DND-41 (cell line): ENCODE measurements around the gene PTPRN2.

Experiments used
- ATAC-seq: fragments of 200-7000 bp; cut with Tn5 transposase; 3 replicates; pipeline ENCODE4 v1.9.1; 2021; ENCODE audit warnings: low read depth; ENCODE audit not compliant: insufficient read depth
- DNase-seq: peaks from one replicate; pipeline ENCODE4 v3.0.0-alpha.2; 2020
- H2AFZ ChIP-seq: 2 replicates; pipeline ENCODE4 v1.6.0; 2012; ENCODE audit warnings: low read depth, low read length
- H3K27ac ChIP-seq: 2 replicates; pipeline ENCODE4 v1.5.1; 2012; ENCODE audit warnings: low read length, inconsistent platforms
- H3K27me3 ChIP-seq: fragments of 200-600 bp; sonication (generic); 2 replicates; pipeline ENCODE4 v1.6.0; 2012; ENCODE audit warnings: low read length, mild to moderate bottlenecking, inconsistent platforms; ENCODE audit not compliant: insufficient read depth, poor library complexity
- H3K36me3 ChIP-seq: 2 replicates; pipeline ENCODE4 v1.5.1; 2012; ENCODE audit warnings: low read length, inconsistent platforms; ENCODE audit not compliant: insufficient read depth
- H3K4me1 ChIP-seq: 2 replicates; pipeline ENCODE4 v1.5.1; 2012; ENCODE audit warnings: mild to moderate bottlenecking, low read length; ENCODE audit not compliant: insufficient read depth
- H3K4me2 ChIP-seq: 2 replicates; pipeline ENCODE4 v1.6.0; 2012; ENCODE audit warnings: mild to moderate bottlenecking, moderate library complexity, low read length, inconsistent platforms; ENCODE audit not compliant: insufficient read depth
- H3K4me3 ChIP-seq, 2 experiments: fragments of 200-600 bp in 1 of 2; shearing (Covaris generic) in 1 of 2; 2 replicates each; pipeline ENCODE4 v1.5.1; 2012 to 2016; ENCODE audit warnings: inconsistent platforms in 2 of 2, low read length in 2 of 2, mild to moderate bottlenecking in 2 of 2, low read depth in 1 of 2, moderate library complexity in 1 of 2
- H3K79me2 ChIP-seq: 2 replicates; pipeline ENCODE4 v1.6.0; 2012; ENCODE audit warnings: low read length, inconsistent platforms; ENCODE audit not compliant: insufficient read depth
- H3K9ac ChIP-seq: 2 replicates; pipeline ENCODE4 v1.6.0; 2012; ENCODE audit warnings: low read depth, mild to moderate bottlenecking, inconsistent platforms, low read length, moderate library complexity
- H3K9me3 ChIP-seq: 2 replicates; pipeline ENCODE4 v1.5.1; 2012; ENCODE audit warnings: low read length, moderate library complexity, mild to moderate bottlenecking, inconsistent platforms; ENCODE audit not compliant: insufficient read depth, severe bottlenecking
- H4K20me1 ChIP-seq: 2 replicates; pipeline ENCODE4 v1.6.0; 2012; ENCODE audit warnings: low read length; ENCODE audit not compliant: insufficient read depth
- CTCF ChIP-seq: IDR thresholded peaks from 2 replicates; pipeline ENCODE4 v1.5.1; 2012; ENCODE audit warnings: borderline replicate concordance, low read length, moderate library complexity, mild to moderate bottlenecking; ENCODE audit not compliant: poor library complexity, severe bottlenecking; ENCODE audit errors: extremely low read depth
- EZH2 ChIP-seq: IDR thresholded peaks from 3 replicates; pipeline ENCODE4 v1.6.1; 2012; ENCODE audit warnings: borderline replicate concordance, low read depth, mild to moderate bottlenecking, moderate library complexity, low read length, inconsistent platforms; ENCODE audit not compliant: severe bottlenecking

PTPRN2 gene

GRCh38 chr7:158327012-158327411 is 260.6 kb downstream of the PTPRN2 start:
- no peak for ATAC-seq
- H3K36me3 ChIP-seq: no peaks in the 10 kb centered on the region
- no peaks in the 10 kb centered on the region for H3K27me3 ChIP-seq
- peaks cover 13% of the 10 kb centered on the region for H3K9me3 ChIP-seq
- H2AFZ ChIP-seq: no peak overlapping the region
- no peaks in the 10 kb centered on the region for H4K20me1 ChIP-seq
- no peaks in the 10 kb centered on the region for H3K4me1 ChIP-seq
- H3K4me2 ChIP-seq: no peak overlapping the region
- H3K79me2 ChIP-seq: no peaks in the 10 kb centered on the region
- no peak for DNase-seq
- H3K4me3 ChIP-seq: no peak overlapping the region
- H3K9ac ChIP-seq: no peak overlapping the region
- no peak overlapping the region for H3K27ac ChIP-seq
- no peak for TF ChIP-seq CTCF
- TF ChIP-seq EZH2: no peak

GRCh38 chr7:158325530-158326381 is 261.9 kb downstream of the PTPRN2 start:
- ATAC-seq (no peak), DNase-seq (no peak)
- Histone ChIP-seq H3K27ac (no peak overlapping the region), H3K27me3 (no peaks in the 10 kb centered on the region), H3K79me2 (no peaks in the 10 kb centered on the region), H3K4me3 (no peak overlapping the region), H3K36me3 (no peaks in the 10 kb centered on the region), H3K4me2 (no peak overlapping the region), H2AFZ (no peak overlapping the region), H3K9ac (no peak overlapping the region), H4K20me1 (no peaks in the 10 kb centered on the region), H3K4me1 (no peaks in the 10 kb centered on the region), H3K9me3 (peaks cover 8% of the 10 kb centered on the region)
- TF ChIP-seq CTCF: no peak
- no peak for TF ChIP-seq EZH2

- no peak overlapping the region for H3K27ac ChIP-seq
- no peaks in the 10 kb centered on the region for H3K79me2 ChIP-seq
- H3K4me3 ChIP-seq: no peak overlapping the region
- H3K4me1 ChIP-seq: no peaks in the 10 kb centered on the region
- H3K9me3 ChIP-seq: peaks cover 7% of the 10 kb centered on the region
- no peak for TF ChIP-seq EZH2
- no peak for TF ChIP-seq CTCF
- no peaks in the 10 kb centered on the region for H3K27me3 ChIP-seq
- no peaks in the 10 kb centered on the region for H3K36me3 ChIP-seq
- no peaks in the 10 kb centered on the region for H4K20me1 ChIP-seq
- H3K9ac ChIP-seq: no peak overlapping the region
- H2AFZ ChIP-seq: no peak overlapping the region
- DNase-seq: no peak
- H3K4me2 ChIP-seq: no peak overlapping the region
- ATAC-seq: no peak
Observed at GRCh38 chr7:158324397-158325360, 262.9 kb downstream of the PTPRN2 start.
